EL (cell line): ENCODE measurements around the gene PLCB4.

Source experiments
- DNase-seq: peaks from one replicate; pipeline ENCODE4 v3.0.0-alpha.2; 2016

Gene PLCB4

DNA sequence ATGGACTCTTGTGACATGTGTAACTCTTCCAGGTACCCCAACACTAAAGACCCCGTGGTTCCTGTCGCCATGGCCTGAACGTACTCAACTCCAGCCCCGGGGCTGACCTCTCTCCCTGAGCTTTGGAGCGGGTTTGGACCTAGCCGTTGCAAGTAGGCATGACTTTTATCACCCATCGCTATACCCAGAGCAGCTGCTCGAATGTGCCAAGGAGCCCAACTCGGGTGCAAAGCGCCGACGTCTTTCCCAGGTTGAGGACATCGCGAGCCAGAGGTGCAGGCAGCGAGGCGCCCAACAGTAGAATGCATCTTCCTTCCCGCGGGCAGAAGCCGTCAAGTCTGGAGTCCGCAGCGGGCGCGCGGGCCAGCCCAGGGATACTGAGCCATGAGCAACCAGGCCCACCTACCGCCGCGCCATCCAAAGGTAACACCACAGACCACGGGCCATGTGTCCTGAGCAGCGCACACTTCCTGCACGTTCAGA lies 439.9 kb downstream of the PLCB4 start:
- DNase-seq: no peak

DNA sequence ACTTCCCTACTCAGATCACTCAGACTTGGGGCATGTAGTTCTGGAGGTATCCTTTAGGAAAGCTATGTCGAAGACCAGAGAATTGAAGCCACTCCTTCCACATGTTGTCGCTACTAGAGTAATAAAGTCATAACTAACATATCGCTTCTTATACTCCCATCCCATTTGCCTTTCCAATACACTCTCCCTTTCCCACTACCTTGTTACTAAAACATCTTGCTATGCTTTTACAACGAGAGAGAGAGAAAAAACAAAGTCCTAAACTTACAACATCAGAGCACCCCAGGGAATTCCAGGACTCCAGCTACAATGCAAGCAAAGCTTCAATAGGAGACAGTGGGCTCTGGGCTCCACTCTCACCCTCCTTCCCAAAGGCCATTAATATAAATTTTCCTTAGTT lies 440.4 kb downstream of the PLCB4 start:
- no peak for DNase-seq

DNA sequence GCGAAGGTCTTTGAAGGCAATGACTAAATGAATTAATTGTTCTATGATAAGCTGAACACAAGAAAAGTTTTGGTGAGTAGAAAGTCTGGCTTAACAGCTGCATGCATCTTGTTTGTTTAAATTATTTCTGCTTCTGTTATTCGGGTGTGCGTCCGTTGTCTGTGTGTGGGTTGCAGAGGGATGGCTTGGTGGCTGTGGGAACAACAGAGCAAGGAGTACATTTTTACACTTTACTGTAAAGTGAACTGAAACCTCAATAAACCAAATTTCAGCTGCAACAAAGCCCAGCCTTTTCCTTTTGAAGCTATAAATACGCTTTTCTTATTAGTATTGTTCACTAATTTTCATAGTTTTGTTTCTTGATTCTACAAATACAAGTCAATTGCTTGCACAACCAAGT lies 442.0 kb downstream of the PLCB4 start:
- DNase-seq: no peak

DNA sequence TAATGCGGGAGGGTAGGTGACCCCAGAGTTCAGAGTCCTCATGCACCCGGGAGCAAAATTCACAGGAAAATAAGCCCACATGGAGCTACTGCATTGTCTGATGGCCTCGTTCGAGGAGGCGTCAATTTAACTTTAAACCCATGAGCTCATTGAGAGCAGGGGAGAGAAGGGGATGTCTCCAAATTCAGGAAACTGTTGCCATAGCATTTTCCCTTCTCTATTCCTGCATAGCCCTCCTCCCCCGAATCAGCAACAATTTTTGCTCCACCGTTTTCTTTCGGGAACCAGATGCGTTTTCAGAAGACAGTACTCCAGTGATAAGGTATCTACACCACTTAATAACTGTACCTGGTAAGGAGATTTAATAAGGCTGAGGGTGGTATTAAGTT lies 445.2 kb downstream of the PLCB4 start:
- no peak for DNase-seq

DNA sequence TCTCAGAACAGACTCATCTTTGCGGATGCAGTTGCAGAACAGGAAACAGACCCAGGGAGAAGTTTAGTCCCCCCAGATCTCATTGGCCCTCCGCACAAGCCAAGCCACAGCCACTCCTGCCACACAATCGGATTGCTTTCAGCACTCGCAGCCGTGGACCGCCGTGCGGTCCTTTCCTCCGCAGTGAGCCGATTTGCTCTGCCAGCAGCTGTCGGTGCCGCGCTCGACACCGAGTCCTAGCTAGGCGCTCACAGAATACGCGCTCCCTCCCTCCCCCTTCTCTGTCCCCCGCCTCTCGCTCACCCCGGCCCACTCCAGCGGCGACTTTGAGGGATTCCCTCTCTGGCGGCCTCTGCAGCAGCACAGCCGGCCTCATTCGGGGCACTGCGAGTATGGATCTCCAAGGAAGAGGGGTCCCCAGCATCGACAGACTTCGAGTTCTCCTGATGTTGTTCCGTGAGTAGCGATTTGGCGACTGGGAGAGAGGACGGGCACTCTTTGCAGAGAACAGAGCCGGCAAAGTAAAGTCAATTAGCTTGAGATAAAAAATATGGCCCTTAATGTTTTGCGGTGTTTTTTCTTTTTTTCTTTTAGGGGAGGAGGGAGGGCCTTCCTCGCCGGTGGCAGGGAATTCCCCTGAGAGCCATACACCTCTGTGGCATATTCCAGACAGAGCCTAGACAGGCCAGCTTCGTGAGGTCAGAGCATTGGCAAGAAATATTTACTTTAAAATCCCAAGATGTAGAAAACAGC lies 445.8 kb downstream of the PLCB4 start, which contains the start of gene LAMP5:
LAMP5 (plus strand) TSS at position 130 of the 753 bp plus-strand sequence; CDS start at position 393, 263 bp downstream.
- DNase-seq: no peak

DNA sequence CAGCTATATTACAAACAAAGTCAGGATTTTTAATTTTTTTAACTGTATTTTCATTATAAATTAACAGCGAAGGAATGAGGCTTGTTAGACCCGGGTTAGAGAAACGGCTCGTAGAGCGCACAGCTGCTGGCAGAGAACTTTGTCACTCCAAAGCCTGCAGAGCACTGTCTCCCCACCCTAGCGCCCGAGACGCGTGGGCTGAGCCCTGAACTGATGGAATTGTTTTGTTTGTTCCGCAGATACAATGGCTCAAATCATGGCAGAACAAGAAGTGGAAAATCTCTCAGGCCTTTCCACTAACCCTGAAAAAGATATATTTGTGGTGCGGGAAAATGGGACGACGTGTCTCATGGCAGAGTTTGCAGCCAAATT lies 446.3 kb downstream of the PLCB4 start:
- DNase-seq: no peak

DNA sequence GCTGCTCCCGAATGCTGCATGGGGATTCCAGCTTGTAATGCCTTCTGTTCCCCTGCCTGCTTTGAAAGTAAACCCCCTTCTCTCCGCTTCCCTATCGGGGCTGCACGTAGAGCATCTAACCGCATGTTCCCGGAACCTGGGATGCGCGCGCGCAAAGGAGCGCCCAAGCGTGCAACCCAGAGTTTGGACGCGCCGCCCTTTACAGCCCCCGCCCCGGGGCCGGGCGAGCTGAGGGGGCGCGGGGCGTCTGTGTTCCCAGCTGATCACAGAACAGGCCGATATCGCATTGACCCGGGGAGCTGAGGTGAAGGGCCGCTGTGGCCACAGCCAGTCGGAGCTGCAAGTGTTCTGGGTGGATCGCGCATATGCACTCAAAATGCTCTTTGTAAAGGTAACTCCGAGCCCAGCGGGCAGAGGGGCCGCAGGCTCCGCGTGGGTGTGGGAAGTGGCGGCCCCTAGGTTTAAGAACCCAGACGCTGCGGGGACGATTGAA lies 446.9 kb downstream of the PLCB4 start:
- no peak for DNase-seq

DNA sequence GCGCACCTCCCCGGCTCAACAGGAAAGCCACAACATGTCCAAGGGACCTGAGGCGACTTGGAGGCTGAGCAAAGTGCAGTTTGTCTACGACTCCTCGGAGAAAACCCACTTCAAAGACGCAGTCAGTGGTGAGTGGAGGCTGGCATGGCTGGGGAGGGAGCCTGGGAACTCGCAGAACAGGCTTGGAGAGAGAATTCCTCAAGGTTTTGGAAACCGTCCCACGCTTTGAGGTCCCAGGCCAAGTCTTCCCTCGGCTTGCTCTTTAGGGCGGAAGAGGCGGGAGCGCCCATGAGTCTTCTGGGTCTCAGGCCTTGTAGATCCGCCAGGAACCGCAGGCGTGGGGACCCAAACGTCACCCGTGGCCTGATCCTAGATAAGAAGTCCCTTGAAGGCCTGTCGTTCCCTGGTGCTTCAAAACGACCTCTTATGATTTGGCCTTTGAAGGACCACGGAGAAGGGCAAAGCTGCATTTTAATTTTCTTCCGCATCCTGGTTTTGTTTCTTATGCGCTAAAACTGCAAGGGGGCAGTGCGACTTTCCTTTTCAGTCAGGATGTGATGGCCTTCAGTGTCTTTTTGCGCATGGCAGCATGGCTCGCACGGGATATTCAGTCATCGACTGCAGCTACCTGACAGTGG lies 447.5 kb downstream of the PLCB4 start:
- no peak for DNase-seq

DNA sequence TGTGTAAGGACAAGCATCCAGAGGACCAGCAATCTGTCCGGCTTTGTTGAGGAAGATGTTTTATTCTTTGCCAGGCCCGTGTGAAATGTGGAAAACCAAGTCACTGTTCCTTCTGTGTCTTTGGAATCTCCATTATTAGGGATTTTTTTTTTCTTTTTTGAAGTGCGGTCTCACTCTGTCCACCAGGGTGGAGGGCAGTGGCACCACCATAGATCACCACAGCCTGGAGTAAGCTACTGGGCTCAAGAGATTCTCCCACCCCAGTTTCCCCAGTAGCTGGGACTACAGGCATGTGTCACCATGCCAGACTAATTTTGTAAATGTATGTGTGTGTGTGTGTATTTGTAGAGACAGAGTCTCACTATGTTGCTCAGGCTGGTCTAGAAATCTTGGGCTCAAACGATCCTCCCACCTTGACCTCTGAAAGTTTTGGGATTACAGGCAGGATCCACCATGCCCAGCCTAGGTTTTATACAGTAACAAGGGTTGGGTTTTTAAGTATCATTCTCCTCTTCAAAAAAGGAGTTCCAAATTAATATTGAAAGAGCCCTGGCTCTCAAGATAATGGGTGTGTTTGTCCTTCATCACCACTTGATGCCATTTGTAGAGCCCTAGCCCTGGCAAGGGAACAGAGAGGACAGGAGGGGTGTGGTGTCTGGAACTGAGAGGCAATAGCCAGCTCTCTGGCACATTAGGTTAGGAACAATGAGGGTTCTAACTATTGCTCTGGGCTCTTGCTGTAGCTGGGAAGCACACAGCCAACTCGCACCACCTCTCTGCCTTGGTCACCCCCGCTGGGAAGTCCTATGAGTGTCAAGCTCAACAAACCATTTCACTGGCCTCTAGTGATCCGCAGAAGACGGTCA lies 448.6 kb downstream of the PLCB4 start:
- no peak for DNase-seq

DNA sequence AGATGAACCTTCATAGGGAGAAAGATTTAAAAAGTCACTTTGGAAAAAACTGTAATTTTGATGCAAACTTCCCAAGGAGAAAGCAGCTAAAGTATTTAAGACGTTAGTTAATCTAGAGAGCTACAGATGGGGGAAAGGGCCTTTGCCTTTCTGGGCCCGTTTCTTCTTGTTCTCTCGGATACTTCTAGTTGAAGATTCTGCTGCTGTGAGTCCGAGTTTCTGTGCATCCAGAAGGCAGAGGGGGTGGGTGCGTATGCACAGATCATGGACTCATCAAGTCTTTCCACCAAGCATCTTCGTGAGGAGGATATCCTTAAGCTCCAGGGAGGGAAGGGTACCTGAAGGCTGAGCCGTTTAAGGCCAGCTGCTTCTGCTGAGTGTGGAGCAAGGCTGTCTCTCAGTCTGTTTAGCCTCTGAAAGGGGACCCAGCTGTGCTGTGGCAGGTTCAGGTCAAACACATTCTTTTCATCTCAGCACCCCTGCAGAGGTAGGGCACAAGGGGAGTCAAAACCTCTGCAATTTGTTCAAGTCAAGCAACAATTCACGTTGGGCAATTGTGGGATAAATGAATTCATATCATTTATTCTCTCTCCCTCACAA lies 449.8 kb downstream of the PLCB4 start:
- no peak for DNase-seq

DNA sequence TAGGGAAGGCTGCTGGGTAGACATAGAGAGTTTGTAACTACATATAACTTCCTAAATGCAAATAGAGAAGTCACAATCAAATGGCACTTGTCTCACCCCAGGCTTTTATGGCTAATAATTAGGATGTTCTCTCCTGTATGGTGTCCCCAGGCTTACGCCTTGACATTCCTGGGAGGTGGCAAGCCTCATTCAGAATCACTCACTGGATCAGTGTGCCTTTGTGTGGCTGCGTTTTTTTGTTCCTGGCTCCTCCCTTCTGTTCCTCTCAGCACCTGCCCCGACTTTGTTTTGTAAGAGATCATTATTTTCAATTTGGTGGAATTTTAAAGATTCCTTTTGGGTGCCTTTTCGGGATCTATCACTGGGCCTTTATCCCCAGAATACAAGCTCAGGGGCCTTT lies 451.2 kb downstream of the PLCB4 start:
- no peak for DNase-seq

DNA sequence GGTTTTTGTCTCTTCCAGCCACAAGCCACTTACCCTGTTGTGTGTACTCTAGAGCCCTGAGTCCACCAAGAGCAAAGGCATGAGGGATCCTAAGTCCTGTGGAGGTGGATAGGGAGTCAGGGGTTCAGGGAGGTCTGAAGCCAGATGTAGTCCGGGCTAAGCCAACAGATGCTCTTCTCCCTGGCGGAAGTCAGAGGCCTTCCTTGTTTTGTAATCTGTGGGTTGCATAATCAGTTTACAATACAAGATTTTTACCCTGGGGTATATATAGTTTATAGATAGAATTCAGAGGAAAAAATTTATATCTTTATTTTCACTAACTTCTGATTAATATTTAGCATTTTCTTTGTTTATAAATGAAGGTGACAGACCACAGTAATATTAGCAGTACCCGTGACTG lies 454.7 kb downstream of the PLCB4 start:
- DNase-seq: no peak
